ENCODE measurements around the gene ERC2. TPM values are rescaled to one million over a fixed set of nuclear protein-coding genes. Genes with fewer than 3 reads are reported as not detected.

ERC2 gene
- total RNA-seq, 1 donor from 2014 or later, result 0.35 TPM

DNA sequence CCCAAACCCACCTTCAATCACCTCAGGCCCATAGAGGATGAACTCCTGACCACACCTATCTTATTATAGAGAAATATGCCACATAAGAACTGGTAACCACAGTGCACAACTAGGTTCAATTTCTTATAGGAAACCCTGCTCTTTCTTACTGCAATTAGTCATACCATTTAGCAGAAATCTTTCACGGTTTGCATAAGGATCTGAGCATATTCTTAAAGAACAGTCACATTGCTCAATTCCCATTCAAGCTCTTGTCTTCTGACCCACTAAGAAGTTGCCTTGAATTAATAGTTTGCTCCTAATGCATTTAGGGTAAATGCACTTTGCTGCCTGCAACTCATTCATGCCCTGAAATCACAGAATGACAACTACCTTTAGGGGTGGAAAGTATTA lies 9.2 kb downstream of the ERC2 start:
- TF ChIP-seq, protein P1, sequence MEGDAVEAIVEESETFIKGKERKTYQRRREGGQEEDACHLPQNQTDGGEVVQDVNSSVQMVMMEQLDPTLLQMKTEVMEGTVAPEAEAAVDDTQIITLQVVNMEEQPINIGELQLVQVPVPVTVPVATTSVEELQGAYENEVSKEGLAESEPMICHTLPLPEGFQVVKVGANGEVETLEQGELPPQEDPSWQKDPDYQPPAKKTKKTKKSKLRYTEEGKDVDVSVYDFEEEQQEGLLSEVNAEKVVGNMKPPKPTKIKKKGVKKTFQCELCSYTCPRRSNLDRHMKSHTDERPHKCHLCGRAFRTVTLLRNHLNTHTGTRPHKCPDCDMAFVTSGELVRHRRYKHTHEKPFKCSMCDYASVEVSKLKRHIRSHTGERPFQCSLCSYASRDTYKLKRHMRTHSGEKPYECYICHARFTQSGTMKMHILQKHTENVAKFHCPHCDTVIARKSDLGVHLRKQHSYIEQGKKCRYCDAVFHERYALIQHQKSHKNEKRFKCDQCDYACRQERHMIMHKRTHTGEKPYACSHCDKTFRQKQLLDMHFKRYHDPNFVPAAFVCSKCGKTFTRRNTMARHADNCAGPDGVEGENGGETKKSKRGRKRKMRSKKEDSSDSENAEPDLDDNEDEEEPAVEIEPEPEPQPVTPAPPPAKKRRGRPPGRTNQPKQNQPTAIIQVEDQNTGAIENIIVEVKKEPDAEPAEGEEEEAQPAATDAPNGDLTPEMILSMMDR (IDR thresholded peaks at IDR 0.05), result no peak
- Mint-ChIP-seq H3K9me3 (ENCODE audit: unreplicated experiment) (no peaks in the 10 kb centered on the region), H3K4me1 (ENCODE audit: unreplicated experiment) (no peaks in the 10 kb centered on the region), H3K4me3 (ENCODE audit: unreplicated experiment) (no peak overlapping the region), H3K27me3 (ENCODE audit: unreplicated experiment) (peaks cover 10% of the 10 kb centered on the region), H3K27ac (ENCODE audit: unreplicated experiment) (no peak overlapping the region), H3K36me3 (ENCODE audit: unreplicated experiment) (no peaks in the 10 kb centered on the region)
- no peak for DNase-seq (ENCODE audit: extremely low spot score, unreplicated experiment)

DNA sequence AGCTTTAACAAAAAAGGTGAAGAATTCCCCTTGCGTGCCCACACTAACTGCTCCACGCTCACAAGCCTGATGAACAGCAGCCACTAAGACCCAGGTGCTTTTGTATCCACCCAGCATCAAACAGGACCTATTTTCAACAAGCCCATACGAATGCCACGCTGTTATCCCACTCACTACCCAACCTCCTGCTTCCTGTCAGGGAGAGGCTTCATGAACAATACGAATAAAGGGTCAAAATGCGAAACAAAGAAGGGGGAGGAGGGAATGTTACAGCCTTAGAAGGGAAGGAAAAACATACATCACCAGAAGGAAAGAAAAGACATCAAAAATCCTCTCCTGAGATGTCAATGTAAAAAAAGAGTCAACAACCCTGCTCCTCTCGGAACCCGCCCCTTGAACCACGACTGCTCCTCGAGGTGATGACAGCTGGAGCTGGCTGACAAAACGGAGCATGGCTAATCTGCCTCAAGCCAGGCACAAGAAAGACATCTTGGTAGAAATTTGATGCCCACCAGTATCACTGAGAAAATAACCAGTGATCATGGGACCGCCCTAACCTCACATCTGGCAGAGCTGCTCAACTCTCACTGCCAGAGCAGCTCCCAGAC lies 9.7 kb downstream of the ERC2 start:
- H3K9me3 Mint-ChIP-seq (ENCODE audit: unreplicated experiment), result no peaks in the 10 kb centered on the region
- no peak for DNase-seq (ENCODE audit: extremely low spot score, unreplicated experiment)
- no peaks in the 10 kb centered on the region for H3K4me1 Mint-ChIP-seq (ENCODE audit: unreplicated experiment)
- H3K27me3 Mint-ChIP-seq (ENCODE audit: unreplicated experiment), result peaks cover 9% of the 10 kb centered on the region
- H3K27ac Mint-ChIP-seq (ENCODE audit: unreplicated experiment), result no peak overlapping the region
- H3K4me3 Mint-ChIP-seq (ENCODE audit: unreplicated experiment), result no peak overlapping the region
- H3K36me3 Mint-ChIP-seq (ENCODE audit: unreplicated experiment), result no peaks in the 10 kb centered on the region
- TF ChIP-seq, protein P1 (IDR thresholded peaks at IDR 0.05), result no peak

DNA sequence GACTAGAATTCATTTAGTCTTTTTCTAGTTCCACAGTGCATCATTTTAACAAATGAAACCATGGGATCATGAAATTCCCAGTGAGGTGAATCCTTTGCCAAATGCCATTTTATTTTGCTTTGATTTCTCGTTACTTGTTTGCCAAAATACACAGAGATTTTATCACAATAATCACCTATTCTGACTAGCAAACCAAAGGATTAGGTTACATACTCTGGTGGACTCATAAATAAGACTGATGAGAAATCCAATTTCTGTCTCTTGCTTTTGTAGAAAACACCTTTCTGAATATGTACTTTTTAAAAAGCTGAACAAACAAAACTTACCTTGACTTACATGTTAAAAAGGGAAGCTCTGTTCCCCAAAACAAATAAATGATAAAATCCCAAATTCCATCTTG lies 12.2 kb downstream of the ERC2 start:
- H3K27ac Mint-ChIP-seq (ENCODE audit: unreplicated experiment), result no peak overlapping the region
- H3K4me1 Mint-ChIP-seq (ENCODE audit: unreplicated experiment), result no peaks in the 10 kb centered on the region
- H3K4me3 Mint-ChIP-seq (ENCODE audit: unreplicated experiment), result no peak overlapping the region
- DNase-seq (ENCODE audit: extremely low spot score, unreplicated experiment), result no peak
- no peaks in the 10 kb centered on the region for H3K36me3 Mint-ChIP-seq (ENCODE audit: unreplicated experiment)
- no peaks in the 10 kb centered on the region for H3K9me3 Mint-ChIP-seq (ENCODE audit: unreplicated experiment)
- peaks cover 8% of the 10 kb centered on the region for H3K27me3 Mint-ChIP-seq (ENCODE audit: unreplicated experiment)
- TF ChIP-seq, protein P1 (IDR thresholded peaks at IDR 0.05), result no peak

DNA sequence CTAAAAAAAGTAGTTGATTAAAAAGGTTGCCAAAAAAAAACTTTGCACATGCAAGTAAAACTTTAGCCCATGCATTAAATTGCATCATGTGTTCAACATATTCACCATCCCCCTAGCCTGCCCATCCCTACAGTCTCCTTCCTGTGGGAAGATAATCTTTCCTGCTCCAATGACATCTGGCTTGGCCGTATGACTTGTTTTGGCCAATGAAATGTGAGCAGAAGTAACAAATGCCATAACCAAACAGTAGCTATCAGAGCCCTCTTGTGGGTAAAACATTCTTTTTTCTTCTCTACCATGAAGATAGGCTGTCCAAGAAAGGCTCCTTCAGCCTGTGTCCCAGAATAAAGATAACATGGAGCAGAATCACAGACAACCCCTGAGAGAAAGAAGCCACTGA lies 15.3 kb downstream of the ERC2 start:
- DNase-seq (ENCODE audit: extremely low spot score, unreplicated experiment), result no peak
- Mint-ChIP-seq H3K27ac (ENCODE audit: unreplicated experiment) (no peak overlapping the region), H3K4me1 (ENCODE audit: unreplicated experiment) (no peaks in the 10 kb centered on the region), H3K36me3 (ENCODE audit: unreplicated experiment) (no peaks in the 10 kb centered on the region), H3K4me3 (ENCODE audit: unreplicated experiment) (no peak overlapping the region), H3K27me3 (ENCODE audit: unreplicated experiment) (peaks cover 10% of the 10 kb centered on the region), H3K9me3 (ENCODE audit: unreplicated experiment) (no peaks in the 10 kb centered on the region)
- TF ChIP-seq, protein P1 (IDR thresholded peaks at IDR 0.05), result no peak

DNA sequence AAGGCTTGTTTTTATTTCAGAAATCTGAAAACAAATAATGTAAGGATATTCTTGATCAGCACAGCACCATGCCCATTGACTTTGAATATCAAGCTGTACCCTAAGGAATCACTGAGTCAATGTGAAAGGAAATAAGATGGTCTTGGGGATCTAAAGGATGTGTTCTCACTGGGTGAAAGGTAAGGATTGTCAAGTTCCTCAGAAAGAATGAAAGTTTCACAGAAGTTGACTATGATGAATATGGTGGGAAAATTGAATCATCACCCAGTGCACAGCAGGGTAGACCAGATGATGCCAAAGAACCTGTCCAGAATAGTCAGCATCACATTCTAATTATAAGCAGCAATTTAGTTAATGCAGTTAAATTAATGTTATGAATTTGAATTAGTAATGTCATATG lies 16.2 kb downstream of the ERC2 start:
- Mint-ChIP-seq H3K4me1 (ENCODE audit: unreplicated experiment) (no peaks in the 10 kb centered on the region), H3K27me3 (ENCODE audit: unreplicated experiment) (peaks cover 4% of the 10 kb centered on the region), H3K9me3 (ENCODE audit: unreplicated experiment) (no peaks in the 10 kb centered on the region), H3K4me3 (ENCODE audit: unreplicated experiment) (no peak overlapping the region), H3K27ac (ENCODE audit: unreplicated experiment) (no peak overlapping the region), H3K36me3 (ENCODE audit: unreplicated experiment) (no peaks in the 10 kb centered on the region)
- DNase-seq (ENCODE audit: extremely low spot score, unreplicated experiment), result no peak
- TF ChIP-seq, protein P1 (IDR thresholded peaks at IDR 0.05), result no peak
